Activated CD8-positive, alpha-beta memory T cell treated with anti-CD3 and anti-CD28 coated beads, Interleukin-2, amount 50 U/mL, for 1 hour (primary cell): ENCODE measurements around the gene DCAF7.

Experiments used
- DNase-seq: peaks from one replicate; pipeline ENCODE4 v3.0.0-alpha.2; 2020; ENCODE audit errors: extremely low read depth

The DCAF7 gene

GRCh38 chr17:63544467-63545301, 5.6 kb upstream of the DCAF7 start:
- no peak for DNase-seq

- no peak for DNase-seq
Observed at GRCh38 chr17:63546308-63547082, 3.8 kb upstream of the DCAF7 start.

- DNase-seq: no peak
Observed at GRCh38 chr17:63547083-63547523, 3.2 kb upstream of the DCAF7 start.

- no peak for DNase-seq
Observed at GRCh38 chr17:63549289-63549945, 860 bp upstream of the DCAF7 start.

GRCh38 chr17:63550817-63551639, 751 bp downstream of the DCAF7 start:
- no peak for DNase-seq

- DNase-seq: no peak
Observed at GRCh38 chr17:63552211-63552610, 1.9 kb downstream of the DCAF7 start.

GRCh38 chr17:63555500-63556156, 5.4 kb downstream of the DCAF7 start:
- DNase-seq: no peak

- DNase-seq: no peak
Observed at GRCh38 chr17:63557416-63557815, 7.1 kb downstream of the DCAF7 start.

GRCh38 chr17:63558441-63558840, 8.2 kb downstream of the DCAF7 start:
- no peak for DNase-seq

GRCh38 chr17:63561819-63562218, 11.5 kb downstream of the DCAF7 start:
- no peak for DNase-seq

- DNase-seq: no peak
Observed at GRCh38 chr17:63563339-63563738, 13.1 kb downstream of the DCAF7 start.

- DNase-seq: no peak
Observed at GRCh38 chr17:63564562-63564961, 14.3 kb downstream of the DCAF7 start.

GRCh38 chr17:63567229-63567628, 17.0 kb downstream of the DCAF7 start:
- DNase-seq: no peak

- DNase-seq: no peak
Observed at GRCh38 chr17:63568563-63568962, 18.3 kb downstream of the DCAF7 start.

GRCh38 chr17:63571632-63572310, 21.5 kb downstream of the DCAF7 start:
- DNase-seq: no peak

- DNase-seq: no peak
Observed at GRCh38 chr17:63573634-63574033, 23.4 kb downstream of the DCAF7 start.

GRCh38 chr17:63578027-63578768, 27.9 kb downstream of the DCAF7 start:
- DNase-seq: no peak

GRCh38 chr17:63578769-63579111, 28.5 kb downstream of the DCAF7 start:
- DNase-seq: no peak

- DNase-seq: no peak
Observed at GRCh38 chr17:63579633-63580032, 29.4 kb downstream of the DCAF7 start.

- no peak for DNase-seq
Observed at GRCh38 chr17:63587770-63588169, 37.5 kb downstream of the DCAF7 start.
